Keratinocyte (primary cell): ENCODE measurements around the gene FSIP1. TPM values are rescaled to one million over a fixed set of nuclear protein-coding genes. Genes with fewer than 3 reads are reported as not detected.

Experiments used
- DNase-seq: peaks from one replicate; pipeline ENCODE4 v3.0.0-alpha.2; 2011; ENCODE audit warnings: low read depth, missing footprints, low spot score
- FAIRE-seq: peaks from 2 replicates; lab custom pipeline; 2011; peaks lifted over from hg19 to GRCh38; lab: Jason Lieb, UNC
- H2AFZ ChIP-seq: 2 replicates; pipeline ENCODE4 v1.6.0; 2012; ENCODE audit warnings: low read length, control low read depth, inconsistent platforms; ENCODE audit not compliant: control insufficient read depth
- H3K27ac ChIP-seq: 2 replicates; pipeline ENCODE4 v1.5.1; 2011; ENCODE audit warnings: low read length; ENCODE audit not compliant: control insufficient read depth, insufficient read depth
- H3K27me3 ChIP-seq: 3 replicates; pipeline ENCODE4 v1.6.0; 2011; ENCODE audit warnings: low read length; ENCODE audit not compliant: control insufficient read depth, insufficient read depth; ENCODE audit errors: extremely low read depth
- H3K36me3 ChIP-seq, 2 experiments: 2 replicates in 1 of 2; 3 replicates in 1 of 2; pipeline ENCODE4 v1.5.1; 2011; ENCODE audit warnings: low read length in 2 of 2, mild to moderate bottlenecking in 1 of 2; ENCODE audit not compliant: control insufficient read depth in 2 of 2, insufficient read depth in 2 of 2; ENCODE audit errors: extremely low read depth in 1 of 2
- H3K4me1 ChIP-seq: 3 replicates; pipeline ENCODE4 v1.5.1; 2011; ENCODE audit warnings: low read length; ENCODE audit not compliant: control insufficient read depth, insufficient read depth; ENCODE audit errors: extremely low read depth
- H3K4me2 ChIP-seq: 3 replicates; pipeline ENCODE4 v1.6.0; 2011; ENCODE audit warnings: low read depth, low read length; ENCODE audit not compliant: control insufficient read depth, insufficient read depth; ENCODE audit errors: extremely low read depth
- H3K4me3 ChIP-seq, 3 experiments: fragments of 200-600 bp in 1 of 3; sonication (generic) in 1 of 3; 2 replicates in 2 of 3; 3 replicates in 1 of 3; pipeline ENCODE4 v1.5.1; 2011 to 2016; ENCODE audit warnings: low read length in 3 of 3, mild to moderate bottlenecking in 3 of 3, control low read depth in 2 of 3, inconsistent platforms in 1 of 3, low read depth in 1 of 3, mixed read lengths in 1 of 3, mixed run types in 1 of 3, moderate library complexity in 1 of 3; ENCODE audit not compliant: control insufficient read depth in 2 of 3, insufficient read depth in 2 of 3; ENCODE audit errors: extremely low read depth in 1 of 3
- H3K79me2 ChIP-seq: 2 replicates; pipeline ENCODE4 v1.6.0; 2012; ENCODE audit warnings: low read length; ENCODE audit not compliant: control insufficient read depth, insufficient read depth
- H3K9ac ChIP-seq: 3 replicates; pipeline ENCODE4 v1.6.0; 2011; ENCODE audit warnings: low read length; ENCODE audit not compliant: control insufficient read depth, insufficient read depth; ENCODE audit errors: extremely low read depth
- H3K9me1 ChIP-seq: 3 replicates; pipeline ENCODE4 v1.6.0; 2011; ENCODE audit warnings: low read length; ENCODE audit not compliant: control insufficient read depth, insufficient read depth; ENCODE audit errors: extremely low read depth
- H3K9me3 ChIP-seq: 2 replicates; pipeline ENCODE4 v1.5.1; 2012; ENCODE audit warnings: low read depth, low read length; ENCODE audit not compliant: control insufficient read depth
- H4K20me1 ChIP-seq: 3 replicates; pipeline ENCODE4 v1.6.0; 2011; ENCODE audit warnings: low read length; ENCODE audit not compliant: control insufficient read depth, insufficient read depth; ENCODE audit errors: extremely low read depth
- CTCF ChIP-seq, 3 experiments: IDR thresholded peaks in 1 of 3; conservative IDR thresholded peaks in 1 of 3; optimal IDR thresholded peaks in 1 of 3; 2 replicates in 2 of 3; 3 replicates in 1 of 3; pipeline versions ENCODE3 to v1.5.1; 2011; ENCODE audit warnings: low read length in 3 of 3, mild to moderate bottlenecking in 3 of 3, moderate library complexity in 2 of 3, control low read depth in 1 of 3, inconsistent platforms in 1 of 3; ENCODE audit not compliant: insufficient read depth in 2 of 3; ENCODE audit errors: extremely low read depth in 1 of 3
- EZH2 ChIP-seq: IDR thresholded peaks from one replicate; pipeline ENCODE4 v1.6.1; 2012; ENCODE audit warnings: inconsistent platforms, mild to moderate bottlenecking, low read length, moderate library complexity
- dilution Hi-C: fragments of 300-500 bp; cut with MboI; formaldehyde crosslinking; loops from one replicate; pipeline ENCODE4 v1.7.0; 2020; ENCODE audit warnings: low sequenced_read_pairs; ENCODE audit not compliant: extremely low pct_ligation_motif_present
- polyA plus RNA-seq, 5 experiments: library from polyadenylated mRNA; depleted of rRNA in 3 of 5; stranded (reverse) in 3 of 5; stranded (forward) in 1 of 5; unstranded in 1 of 5; fragments of >200 nt; gene quantifications; 1 replicate in 1 of 5; 2 replicates in 3 of 5; 3 replicates in 1 of 5; pipeline versions ENCODE4 v1.2.1 to v1.2.3, GENCODE V29; 2011 to 2012; ENCODE audit warnings: missing spikeins in 2 of 5, low read depth in 1 of 5, low replicate concordance in 1 of 5

The FSIP1 gene
- polyA plus RNA-seq, 1 donor (not counting 4 experiments of a cell fraction or from before 2014, with no cell fraction given): 1.5 TPM

- DNase-seq: no peak
- H3K36me3 ChIP-seq: no peaks in the 10 kb centered on the region
These were observed 161.4 kb downstream of the FSIP1 start for GRCh38 chr15:39621210-39621609.

GRCh38 chr15:39618063-39618823 is 164.4 kb downstream of the FSIP1 start:
- H3K4me1 ChIP-seq: peaks cover 29% of the 10 kb centered on the region
- peak; percentile 90 for FAIRE-seq
- H3K27me3 ChIP-seq: no peaks in the 10 kb centered on the region
- no peaks in the 10 kb centered on the region for H3K79me2 ChIP-seq
- peak overlapping the region in 1 of 3 experiments; percentile 5 for H3K4me3 ChIP-seq
- no peaks in the 10 kb centered on the region for H3K9me1 ChIP-seq
- no peak overlapping the region for H3K9ac ChIP-seq
- H3K27ac ChIP-seq: peak overlapping the region; percentile 56
- no peak overlapping the region for H2AFZ ChIP-seq
- TF ChIP-seq EZH2: no peak
- no peak for TF ChIP-seq CTCF (optimal IDR thresholded peaks at IDR 0.05 in 1 of 3, IDR thresholded peaks at IDR 0.05 in 1 of 3, conservative IDR thresholded peaks at IDR 0.05 in 1 of 3; ENCODE audit: extremely low read depth in 1 of 3, insufficient read depth in 2 of 3, low read length in 3 of 3)
- peak overlapping the region; percentile 42 for H3K4me2 ChIP-seq
- H4K20me1 ChIP-seq: no peaks in the 10 kb centered on the region
- no peaks in the 10 kb centered on the region for H3K36me3 ChIP-seq
- DNase-seq: no peak
- no peaks in the 10 kb centered on the region for H3K9me3 ChIP-seq
- dilution Hi-C loops: loop anchor here (5.0 kb wide), 1 partner anchor 49 kb away; no protein-coding TSS in a partner anchor

More at GRCh38 chr15:39621210-39621609, 161.4 kb downstream of the FSIP1 start:
- FAIRE-seq: no peak
- Histone ChIP-seq H3K9me3 (peaks cover under 1% of the 10 kb centered on the region), H3K9me1 (no peaks in the 10 kb centered on the region), H3K4me3 (no peak overlapping the region), H3K9ac (no peak overlapping the region), H3K79me2 (no peaks in the 10 kb centered on the region), H3K4me2 (no peak overlapping the region), H4K20me1 (no peaks in the 10 kb centered on the region), H2AFZ (peak overlapping the region; percentile 7), H3K27me3 (no peaks in the 10 kb centered on the region), H3K4me1 (peaks cover 45% of the 10 kb centered on the region), H3K27ac (no peak overlapping the region)
- dilution Hi-C loops: no loop called here
- TF ChIP-seq CTCF (optimal IDR thresholded peaks at IDR 0.05 in 1 of 3, IDR thresholded peaks at IDR 0.05 in 1 of 3, conservative IDR thresholded peaks at IDR 0.05 in 1 of 3; ENCODE audit: extremely low read depth in 1 of 3, insufficient read depth in 2 of 3, low read length in 3 of 3) (no peak), EZH2 (no peak)
